BLaER1 (cell line): Measurements from ENCODE around the gene CCNI.

Source experiments
- H3K27ac ChIP-seq: shearing (Covaris generic); formaldehyde crosslinking; 2 replicates; pipeline ENCODE4 v1.8.1; 2022
- H3K27me3 ChIP-seq: shearing (Covaris generic); formaldehyde crosslinking; 2 replicates; pipeline ENCODE4 v1.8.1; 2022
- H3K36me3 ChIP-seq: shearing (Covaris generic); formaldehyde crosslinking; 2 replicates; pipeline ENCODE4 v1.8.1; 2022
- H3K4me1 ChIP-seq: shearing (Covaris generic); formaldehyde crosslinking; 2 replicates; pipeline ENCODE4 v1.8.1; 2022
- H3K4me2 ChIP-seq: shearing (Covaris generic); formaldehyde crosslinking; 2 replicates; pipeline ENCODE4 v1.8.1; 2022
- H3K4me3 ChIP-seq: shearing (Covaris generic); formaldehyde crosslinking; 2 replicates; pipeline ENCODE4 v1.8.1; 2022
- H3K9ac ChIP-seq: shearing (Covaris generic); formaldehyde crosslinking; 2 replicates; pipeline ENCODE4 v1.8.1; 2022
- H3K9me3 ChIP-seq: shearing (Covaris generic); formaldehyde crosslinking; 2 replicates; pipeline ENCODE4 v1.8.1; 2022
- H4K20me1 ChIP-seq: shearing (Covaris generic); formaldehyde crosslinking; 2 replicates; pipeline ENCODE4 v1.8.1; 2022
- Cebpa-rat ChIP-seq: shearing (Covaris generic); IDR thresholded peaks from 2 replicates; pipeline ENCODE4 v1.8.1; 2022

Gene CCNI

GRCh38 chr4:77075869-77076799 lies at the start of gene CCNI:
Gene CCNI, minus strand, starts transcription at chr4:77075989. Its CDS starts 9,627 bp downstream, at chr4:77066362.
- Histone ChIP-seq H3K4me3 (peak within 1 kb of the TSS; percentile 84), H3K9me3 (no peaks in the 10 kb centered on the region), H3K9ac (peak within 1 kb of the TSS; percentile 98), H3K4me1 (peaks cover 67% of the 10 kb centered on the region), H3K36me3 (no peaks in the 10 kb centered on the region), H3K27ac (peak within 1 kb of the TSS; percentile 99), H4K20me1 (peaks cover 41% of the 10 kb centered on the region), H3K27me3 (no peaks in the 10 kb centered on the region), H3K4me2 (peak within 1 kb of the TSS; percentile 98)
- no peak for TF ChIP-seq Cebpa-rat

- no peaks in the 10 kb centered on the region for H4K20me1 ChIP-seq
- 0 out of 2 replicates have a peak, but pooled peaks cover 15% of the 10 kb centered on the region for H3K9me3 ChIP-seq
- H3K27ac ChIP-seq: no peak overlapping the region
- H3K4me2 ChIP-seq: no peak overlapping the region
- H3K4me1 ChIP-seq: peaks cover 24% of the 10 kb centered on the region
- no peaks in the 10 kb centered on the region for H3K27me3 ChIP-seq
- TF ChIP-seq Cebpa-rat: no peak
- no peaks in the 10 kb centered on the region for H3K36me3 ChIP-seq
- H3K4me3 ChIP-seq: no peak overlapping the region
- no peak overlapping the region for H3K9ac ChIP-seq
These were observed 48.8 kb upstream of the CCNI start for GRCh38 chr4:77124576-77124975.

- no peak overlapping the region for H3K4me3 ChIP-seq
- no peak for TF ChIP-seq Cebpa-rat
- H3K36me3 ChIP-seq: no peaks in the 10 kb centered on the region
- peaks cover 24% of the 10 kb centered on the region for H3K4me1 ChIP-seq
- 0 out of 2 replicates have a peak, but pooled peaks cover 7% of the 10 kb centered on the region for H3K9me3 ChIP-seq
- H3K4me2 ChIP-seq: no peak overlapping the region
- no peaks in the 10 kb centered on the region for H3K27me3 ChIP-seq
- no peaks in the 10 kb centered on the region for H4K20me1 ChIP-seq
- H3K9ac ChIP-seq: no peak overlapping the region
- no peak overlapping the region for H3K27ac ChIP-seq
These were observed 47.6 kb upstream of the CCNI start for GRCh38 chr4:77123411-77123810.

- H3K27me3 ChIP-seq: no peaks in the 10 kb centered on the region
- no peak for TF ChIP-seq Cebpa-rat
- peaks cover 16% of the 10 kb centered on the region for H3K4me1 ChIP-seq
- H3K9me3 ChIP-seq: 0 out of 2 replicates have a peak, but pooled peaks cover 7% of the 10 kb centered on the region
- H3K36me3 ChIP-seq: no peaks in the 10 kb centered on the region
- H3K9ac ChIP-seq: no peak overlapping the region
- H3K27ac ChIP-seq: no peak overlapping the region
- no peaks in the 10 kb centered on the region for H4K20me1 ChIP-seq
- no peak overlapping the region for H3K4me2 ChIP-seq
- H3K4me3 ChIP-seq: no peak overlapping the region
These were observed 46.9 kb upstream of the CCNI start for GRCh38 chr4:77122656-77123055.

- H3K4me3 ChIP-seq: no peak overlapping the region
- no peak for TF ChIP-seq Cebpa-rat
These were observed 46.0 kb upstream of the CCNI start for GRCh38 chr4:77121736-77122240.

GRCh38 chr4:77120886-77121508 lies 45.2 kb upstream of the CCNI start:
- Histone ChIP-seq H3K4me3 (no peak overlapping the region), H3K27me3 (no peaks in the 10 kb centered on the region), H3K9ac (no peak overlapping the region), H3K4me1 (no peaks in the 10 kb centered on the region), H3K4me2 (no peak overlapping the region), H3K36me3 (no peaks in the 10 kb centered on the region), H3K9me3 (0 out of 2 replicates have a peak, but pooled peaks cover 4% of the 10 kb centered on the region), H3K27ac (no peak overlapping the region), H4K20me1 (no peaks in the 10 kb centered on the region)
- TF ChIP-seq Cebpa-rat: no peak

More at GRCh38 chr4:77121736-77122240, 46.0 kb upstream of the CCNI start:
- H3K27ac ChIP-seq: no peak overlapping the region
- H3K27me3 ChIP-seq: no peaks in the 10 kb centered on the region
- no peak overlapping the region for H3K9ac ChIP-seq
- no peaks in the 10 kb centered on the region for H3K36me3 ChIP-seq
- no peak overlapping the region for H3K4me2 ChIP-seq
- no peaks in the 10 kb centered on the region for H4K20me1 ChIP-seq
- peaks cover 8% of the 10 kb centered on the region for H3K4me1 ChIP-seq
- H3K9me3 ChIP-seq: 0 out of 2 replicates have a peak, but pooled peaks cover 4% of the 10 kb centered on the region

GRCh38 chr4:77117721-77118120 lies 41.9 kb upstream of the CCNI start:
- no peak for TF ChIP-seq Cebpa-rat
- H3K4me3 ChIP-seq: no peak overlapping the region

GRCh38 chr4:77113069-77113468 lies 37.3 kb upstream of the CCNI start:
- Histone ChIP-seq H3K4me3 (no peak overlapping the region), H3K27me3 (no peaks in the 10 kb centered on the region), H3K36me3 (no peaks in the 10 kb centered on the region), H4K20me1 (no peaks in the 10 kb centered on the region), H3K9me3 (no peaks in the 10 kb centered on the region), H3K9ac (no peak overlapping the region), H3K27ac (no peak overlapping the region), H3K4me2 (no peak overlapping the region), H3K4me1 (no peaks in the 10 kb centered on the region)
- TF ChIP-seq Cebpa-rat: no peak

More at GRCh38 chr4:77117721-77118120, 41.9 kb upstream of the CCNI start:
- Histone ChIP-seq H3K36me3 (no peaks in the 10 kb centered on the region), H3K27ac (no peak overlapping the region), H3K9me3 (0 out of 2 replicates have a peak, but pooled peaks cover 4% of the 10 kb centered on the region), H3K27me3 (no peaks in the 10 kb centered on the region), H3K4me1 (no peaks in the 10 kb centered on the region), H3K9ac (no peak overlapping the region), H4K20me1 (no peaks in the 10 kb centered on the region), H3K4me2 (no peak overlapping the region)

GRCh38 chr4:77110730-77111129 lies 34.9 kb upstream of the CCNI start:
- Histone ChIP-seq H4K20me1 (no peaks in the 10 kb centered on the region), H3K27me3 (no peaks in the 10 kb centered on the region), H3K4me2 (no peak overlapping the region), H3K9ac (no peak overlapping the region), H3K4me1 (no peaks in the 10 kb centered on the region), H3K4me3 (no peak overlapping the region), H3K36me3 (no peaks in the 10 kb centered on the region), H3K27ac (no peak overlapping the region), H3K9me3 (no peaks in the 10 kb centered on the region; the same call in 1 of the 2 replicates)
- no peak for TF ChIP-seq Cebpa-rat
